Endothelial cell of umbilical vein (primary cell): ENCODE results near the gene NDUFAF2. TPM values are rescaled to one million over a fixed set of nuclear protein-coding genes. Genes with fewer than 3 reads are reported as not detected.

Experiments used
- BruUV-seq: library from RNA; stranded (reverse); fragments of 400-500 nt; replicated peaks from 2 replicates; lab custom pipeline; 2021; lab: Mats Ljungman, UMichigan
- CTCF ChIA-PET: fragments of 300-600, 350-600 bp; sonication (Branson Sonifier 250); formaldehyde crosslinking; loops from one replicate; lab custom pipeline; 2021; ENCODE audit warnings: antibody characterized with exemption, inconsistent platforms; lab: Charles Lee
- POLR2A ChIA-PET: fragments of 300-600, 350-600 bp; sonication (Branson Sonifier 250); formaldehyde crosslinking; loops from one replicate; lab custom pipeline; 2021; ENCODE audit warnings: antibody characterized with exemption, inconsistent platforms; lab: Charles Lee
- DNase-seq: peaks from one replicate; pipeline ENCODE4 v3.0.0-alpha.2; 2011; ENCODE audit warnings: low read depth, low spot score
- FAIRE-seq: peaks from 2 replicates; lab custom pipeline; 2011; peaks lifted over from hg19 to GRCh38; lab: Jason Lieb, UNC
- H2AFZ ChIP-seq: 2 replicates; pipeline ENCODE4 v1.6.0; 2012; ENCODE audit warnings: low read depth, low read length, control low read depth, inconsistent platforms
- H3K27ac ChIP-seq: 2 replicates; pipeline ENCODE4 v1.5.1; 2011; ENCODE audit warnings: low read depth, mild to moderate bottlenecking, control low read depth, low read length, moderate library complexity; ENCODE audit not compliant: insufficient read depth
- H3K27me3 ChIP-seq, 2 experiments: 2 replicates each; pipeline versions ENCODE4 v1.6.0 to v1.6.1; 2011; ENCODE audit warnings: low read length in 2 of 2, mixed read lengths in 1 of 2; ENCODE audit not compliant: control insufficient read depth in 2 of 2, insufficient read depth in 2 of 2
- H3K36me3 ChIP-seq, 2 experiments: 2 replicates in 1 of 2; 3 replicates in 1 of 2; pipeline ENCODE4 v1.5.1; 2011; ENCODE audit warnings: low read length in 2 of 2, mild to moderate bottlenecking in 1 of 2, moderate library complexity in 1 of 2; ENCODE audit not compliant: control insufficient read depth in 2 of 2, insufficient read depth in 2 of 2; ENCODE audit errors: extremely low read depth in 1 of 2
- H3K4me1 ChIP-seq: 3 replicates; pipeline ENCODE4 v1.5.1; 2011; ENCODE audit warnings: mild to moderate bottlenecking, low read length; ENCODE audit not compliant: control insufficient read depth, insufficient read depth; ENCODE audit errors: extremely low read depth
- H3K4me2 ChIP-seq: 2 replicates; pipeline ENCODE4 v1.6.1; 2011; ENCODE audit warnings: low read length, control low read depth, mixed read lengths; ENCODE audit not compliant: insufficient read depth
- H3K4me3 ChIP-seq, 3 experiments: fragments of 200-600 bp in 1 of 3; sonication (generic), shearing (Covaris generic) in 1 of 3; replicated peaks in 1 of 3; 2 replicates each; pipeline ENCODE4 v1.5.1; 2011 to 2016; ENCODE audit warnings: control low read depth in 3 of 3, low read length in 3 of 3, mild to moderate bottlenecking in 2 of 3, inconsistent platforms in 1 of 3, low read depth in 1 of 3, moderate library complexity in 1 of 3; ENCODE audit not compliant: insufficient read depth in 1 of 3
- H3K79me2 ChIP-seq: 2 replicates; pipeline ENCODE4 v1.6.0; 2012; ENCODE audit warnings: low read length, inconsistent platforms; ENCODE audit not compliant: control insufficient read depth, insufficient read depth
- H3K9ac ChIP-seq: replicated peaks from 2 replicates; pipeline ENCODE3; 2011; ENCODE audit warnings: low read length, control low read depth; ENCODE audit not compliant: insufficient read depth; ENCODE audit errors: extremely low read depth
- H3K9me1 ChIP-seq: replicated peaks from 3 replicates; pipeline ENCODE4 v1.6.0; 2011; ENCODE audit warnings: mild to moderate bottlenecking, low read length; ENCODE audit not compliant: control insufficient read depth, insufficient read depth; ENCODE audit errors: extremely low read depth
- H3K9me3 ChIP-seq: replicated peaks from 2 replicates; pipeline ENCODE4 v1.5.1; 2012; ENCODE audit warnings: low read length, inconsistent platforms; ENCODE audit not compliant: control insufficient read depth, insufficient read depth
- H4K20me1 ChIP-seq: replicated peaks from 2 replicates; pipeline ENCODE3; 2011; ENCODE audit warnings: mild to moderate bottlenecking, low read length; ENCODE audit not compliant: control insufficient read depth, insufficient read depth; ENCODE audit errors: extremely low read depth
- CTCF ChIP-seq, 2 donors: IDR thresholded peaks; 1 replicate in 1 of 2; 2 replicates in 1 of 2; pipeline ENCODE4 v1.5.1; 2011; ENCODE audit warnings: low read length in 2 of 2, mild to moderate bottlenecking in 2 of 2, moderate library complexity in 2 of 2, control low read depth in 1 of 2, inconsistent platforms in 1 of 2, low read depth in 1 of 2; ENCODE audit not compliant: insufficient read depth in 1 of 2; ENCODE audit errors: extremely low read depth in 1 of 2
- EZH2 ChIP-seq: IDR thresholded peaks from 2 replicates; pipeline ENCODE4 v1.6.1; 2012; ENCODE audit warnings: borderline replicate concordance, low read depth, mild to moderate bottlenecking, moderate library complexity, low read length, inconsistent platforms; ENCODE audit not compliant: severe bottlenecking
- FOS ChIP-seq: IDR thresholded peaks from 2 replicates; pipeline ENCODE4 v1.6.1; 2011; ENCODE audit warnings: mild to moderate bottlenecking, low read length, moderate library complexity, borderline replicate concordance; ENCODE audit not compliant: insufficient read depth
- GATA2 ChIP-seq: IDR thresholded peaks from 2 replicates; pipeline ENCODE4 v1.7.0; 2011; ENCODE audit warnings: low read depth, mild to moderate bottlenecking, moderate library complexity, mixed read lengths, low read length; ENCODE audit not compliant: insufficient read length, insufficient read depth
- JUN ChIP-seq: IDR thresholded peaks from 2 replicates; pipeline ENCODE4 v1.6.1; 2011; ENCODE audit warnings: borderline replicate concordance, low read depth; ENCODE audit not compliant: insufficient read length, insufficient read depth
- MYC ChIP-seq: IDR thresholded peaks from one replicate; pipeline ENCODE4 v1.6.1; 2011; ENCODE audit warnings: mild to moderate bottlenecking, low read depth, low read length
- POLR2AphosphoS5 ChIP-seq: IDR thresholded peaks from 2 replicates; pipeline ENCODE4 v1.6.1; 2012; ENCODE audit warnings: low read depth, mild to moderate bottlenecking, control low read depth, low read length, moderate library complexity; ENCODE audit not compliant: insufficient read depth
- dilution Hi-C: fragments of 300-500 bp; cut with MboI; formaldehyde crosslinking; loops from one replicate; pipeline ENCODE4 v1.15.0; 2019; ENCODE audit warnings: low sequenced_read_pairs; ENCODE audit not compliant: extremely low pct_ligation_motif_present
- intact Hi-C: fragments of 100-400 bp; cut with micrococcal nuclease; formaldehyde crosslinking; loops from one replicate; pipeline ENCODE4 v1.10.0; 2022
- polyA plus RNA-seq, 4 experiments: library from polyadenylated mRNA; depleted of rRNA in 3 of 4; stranded (reverse) in 3 of 4; unstranded in 1 of 4; fragments of >200 nt; gene quantifications; 2 replicates each; pipeline versions ENCODE4 v1.2.1 to v1.2.3, GENCODE V29; 2011 to 2012; ENCODE audit warnings: missing spikeins in 1 of 4
- total RNA-seq: library from RNA; stranded (reverse); gene quantifications from 2 replicates; pipeline ENCODE4 v1.2.3, GENCODE V29; 2021

Gene NDUFAF2
- total and polyA plus RNA-seq, 2 donors (not counting 3 experiments of a cell fraction or from before 2014, with no cell fraction given) = 10.7 to 39.9 TPM

DNA sequence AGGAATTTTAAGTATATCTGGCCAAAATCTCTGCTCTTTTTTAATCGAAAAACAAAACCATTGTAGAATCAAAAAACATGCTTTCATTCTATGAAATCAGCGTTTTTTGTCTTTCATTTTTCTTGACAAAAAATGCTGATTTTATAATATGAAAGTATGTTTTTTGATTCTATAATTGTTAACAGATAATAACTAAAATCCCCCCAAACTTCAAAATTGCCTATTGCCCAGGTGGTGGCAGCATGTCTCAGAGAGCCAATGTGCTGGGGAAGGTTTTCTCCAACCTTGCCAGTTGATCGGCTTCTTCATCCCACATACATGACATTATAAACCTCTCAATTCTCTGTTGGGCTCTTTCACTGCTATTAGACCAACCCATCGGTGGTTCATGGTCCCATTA lies 222.4 kb downstream of the NDUFAF2 start:
- ChIA-PET CTCF (interaction anchor here (0.7 to 2.6 kb wide), 4 partner anchors 9 to 164 kb away, joined by 3 to 14 read pairs (median 5); partner anchors contain the start of gene ZSWIM6), POLR2A (no interaction called here)
- TF ChIP-seq FOS (no peak), POLR2AphosphoS5 (no peak), CTCF (IDR thresholded peaks at IDR 0.05; ENCODE audit: extremely low read depth in 1 of 2, insufficient read depth in 1 of 2, low read depth in 1 of 2, low read length in 2 of 2) (peak; percentile 33 to 43)
- H3K4me1 ChIP-seq = peaks cover 4% of the 10 kb centered on the region
- no peaks in the 10 kb centered on the region for H3K27me3 ChIP-seq
- no peak overlapping the region for H3K9ac ChIP-seq
- no peaks in the 10 kb centered on the region for H3K9me3 ChIP-seq
- H3K9me1 ChIP-seq = no peaks in the 10 kb centered on the region
- H4K20me1 ChIP-seq = no peaks in the 10 kb centered on the region
- no peak overlapping the region for H3K4me2 ChIP-seq
- H3K27ac ChIP-seq = no peak overlapping the region
- dilution Hi-C loops (no loop called here), intact Hi-C loops (loop anchor here (1.0 to 10.0 kb wide), 4 partner anchors 95 to 491 kb away; partner anchors contain the start of gene ZSWIM6)
- FAIRE-seq (peak; percentile 21), DNase-seq (peak; percentile 55)
- BruUV-seq = no TSS peak
- H2AFZ ChIP-seq = no peak overlapping the region
- H3K36me3 ChIP-seq = no peaks in the 10 kb centered on the region
- H3K4me3 ChIP-seq = no peak overlapping the region
- peaks cover 3% of the 10 kb centered on the region for H3K79me2 ChIP-seq

GRCh38 chr5:61168951-61169350 lies 223.9 kb downstream of the NDUFAF2 start:
- Histone ChIP-seq H2AFZ (no peak overlapping the region), H3K27ac (no peak overlapping the region), H4K20me1 (no peaks in the 10 kb centered on the region), H3K36me3 (no peaks in the 10 kb centered on the region), H3K4me1 (no peaks in the 10 kb centered on the region), H3K79me2 (no peaks in the 10 kb centered on the region), H3K9me3 (no peaks in the 10 kb centered on the region), H3K4me2 (no peak overlapping the region), H3K27me3 (no peaks in the 10 kb centered on the region), H3K4me3 (no peak overlapping the region), H3K9me1 (no peaks in the 10 kb centered on the region), H3K9ac (no peak overlapping the region)
- intact Hi-C loops (loop anchor here (5.0 to 10.0 kb wide), 2 partner anchors 93 to 366 kb away; no protein-coding TSS in a partner anchor), dilution Hi-C loops (no loop called here)
- FAIRE-seq = no peak
- DNase-seq = no peak
- ChIA-PET POLR2A (interaction anchor here (0.6 kb wide), 1 partner anchor 145 kb away, joined by 4 read pairs; no protein-coding TSS in a partner anchor), CTCF (interaction anchor here (0.7 to 2.6 kb wide), 4 partner anchors 10 to 295 kb away, joined by 3 to 14 read pairs (median 4); no protein-coding TSS in a partner anchor)
- BruUV-seq = no TSS peak
- TF ChIP-seq FOS (no peak), POLR2AphosphoS5 (no peak), EZH2 (no peak), CTCF (IDR thresholded peaks at IDR 0.05; ENCODE audit: extremely low read depth in 1 of 2, insufficient read depth in 1 of 2, low read depth in 1 of 2, low read length in 2 of 2) (no peak), MYC (no peak), GATA2 (no peak), JUN (no peak)
